Measurements from ENCODE around the gene PCDHA7.
"Not testable (repeated sequence)": the region's sequence is repeated elsewhere in the genome, so short reads cannot be mapped to it uniquely, and the experiment has no call there.

PCDHA7 gene

GRCh38 chr5:140868721-140869554, 34.9 kb downstream of the PCDHA7 start, which contains the start of gene PCDHA11:
Gene PCDHA11, plus strand, starts transcription at chr5:140868957. Its CDS starts 147 bp downstream, at chr5:140869104.
- no peak for DNase-seq

DNA sequence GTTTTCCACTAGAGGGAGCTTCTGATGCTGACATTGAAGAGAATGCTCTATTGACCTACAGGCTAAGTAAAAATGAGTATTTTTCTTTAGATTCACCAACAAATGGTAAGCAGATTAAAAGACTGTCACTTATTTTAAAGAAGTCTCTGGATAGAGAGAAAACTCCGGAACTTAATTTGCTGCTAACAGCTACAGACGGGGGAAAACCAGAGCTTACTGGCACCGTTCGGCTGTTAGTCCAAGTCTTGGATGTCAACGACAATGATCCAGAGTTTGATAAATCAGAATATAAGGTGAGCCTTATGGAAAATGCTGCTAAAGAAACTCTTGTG, 35.5 kb downstream of the PCDHA7 start:
- no peak for DNase-seq

- DNase-seq, result no peak
Observed at GRCh38 chr5:140870221-140871201, 36.4 kb downstream of the PCDHA7 start.

GRCh38 chr5:140875085-140876065, 41.3 kb downstream of the PCDHA7 start, which contains the start of gene PCDHA12:
Gene PCDHA12, plus strand, starts transcription at chr5:140875308. Its CDS starts 165 bp downstream, at chr5:140875473.
- no peak for DNase-seq

DNA sequence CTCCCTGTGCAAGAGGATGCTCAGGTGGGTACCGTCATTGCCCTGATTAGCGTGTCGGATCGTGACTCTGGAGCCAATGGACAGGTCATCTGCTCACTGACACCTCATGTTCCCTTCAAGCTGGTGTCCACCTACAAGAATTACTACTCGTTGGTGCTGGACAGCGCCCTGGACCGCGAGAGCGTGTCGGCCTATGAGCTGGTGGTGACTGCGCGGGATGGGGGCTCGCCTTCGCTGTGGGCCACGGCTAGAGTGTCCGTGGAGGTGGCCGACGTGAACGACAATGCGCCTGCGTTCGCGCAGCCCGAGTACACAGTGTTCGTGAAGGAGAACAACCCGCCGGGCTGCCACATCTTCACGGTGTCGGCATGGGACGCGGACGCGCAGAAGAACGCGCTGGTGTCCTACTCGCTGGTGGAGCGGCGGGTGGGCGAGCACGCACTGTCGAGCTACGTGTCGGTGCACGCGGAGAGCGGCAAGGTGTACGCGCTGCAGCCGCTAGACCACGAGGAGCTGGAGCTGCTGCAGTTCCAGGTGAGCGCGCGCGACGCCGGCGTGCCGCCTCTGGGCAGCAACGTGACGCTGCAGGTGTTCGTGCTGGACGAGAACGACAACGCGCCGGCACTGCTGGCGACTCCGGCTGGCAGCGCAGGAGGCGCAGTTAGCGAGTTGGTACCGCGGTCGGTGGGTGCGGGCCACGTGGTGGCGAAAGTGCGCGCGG, 42.6 kb downstream of the PCDHA7 start:
- not testable (repeated sequence) for DNase-seq

DNA sequence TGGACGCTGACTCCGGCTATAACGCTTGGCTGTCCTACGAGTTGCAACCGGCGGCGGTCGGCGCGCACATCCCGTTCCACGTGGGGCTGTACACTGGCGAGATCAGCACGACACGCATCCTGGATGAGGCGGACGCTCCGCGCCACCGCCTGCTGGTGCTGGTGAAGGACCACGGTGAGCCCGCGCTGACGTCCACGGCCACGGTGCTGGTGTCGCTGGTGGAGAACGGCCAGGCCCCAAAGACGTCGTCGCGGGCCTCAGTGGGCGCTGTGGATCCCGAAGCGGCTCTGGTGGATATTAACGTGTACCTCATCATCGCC, 43.2 kb downstream of the PCDHA7 start:
- no peak for DNase-seq

- DNase-seq, result no peak
Observed at GRCh38 chr5:140881889-140882590, 48.0 kb downstream of the PCDHA7 start, which contains the start of gene PCDHA13. Gene PCDHA13, plus strand, starts transcription at chr5:140882124. Its CDS starts 145 bp downstream, at chr5:140882269.

- DNase-seq, result no peak
Observed at GRCh38 chr5:140882591-140882899, 48.5 kb downstream of the PCDHA7 start.

- DNase-seq, result no peak
Observed at GRCh38 chr5:140883373-140883772, 49.3 kb downstream of the PCDHA7 start.

GRCh38 chr5:140883927-140884697, 50.0 kb downstream of the PCDHA7 start:
- DNase-seq, result no peak

Measured in activated CD4-positive, alpha-beta T cell treated with anti-CD3 and anti-CD28 coated beads, Interleukin-2, amount 50 U/mL, for 48 hours (primary cell).